Erythroblast (primary cell): ENCODE measurements around the gene TNRC6A.

Source experiments
- GATA1 ChIP-seq: IDR thresholded peaks from 2 replicates; pipeline ENCODE4 v1.6.1; 2011; ENCODE audit warnings: low read depth, mild to moderate bottlenecking, control low read depth, low read length, moderate library complexity
- POLR2A ChIP-seq: IDR thresholded peaks from 2 replicates; pipeline ENCODE4 v1.6.1; 2011; ENCODE audit warnings: mild to moderate bottlenecking, low read length

GRCh38 chr16:24728891-24729242 lies 584 bp upstream of the TNRC6A start:
- TF ChIP-seq POLR2A, result no peak
- no peak for TF ChIP-seq GATA1
